Chondrocyte (in vitro differentiated cells): ENCODE measurements around the gene TIGAR. TPM values are rescaled to one million over a fixed set of nuclear protein-coding genes. Genes with fewer than 3 reads are reported as not detected.
A peak's percentile ranks its signal among the peaks of the same experiment; 100 is the strongest.

Experiments used
- DNase-seq: peaks from one replicate; pipeline ENCODE4 v3.0.0; 2021; ENCODE audit warnings: mixed read lengths, low spot score
- H3K27ac Mint-ChIP-seq: one replicate; pipeline ENCODE4 v1.8.0; 2021; ENCODE audit warnings: mild to moderate bottlenecking, moderate library complexity, mixed read lengths; ENCODE audit not compliant: unreplicated experiment
- H3K27me3 Mint-ChIP-seq: 2 replicates; pipeline ENCODE4 v1.8.0; 2021; ENCODE audit warnings: low read depth, mixed read lengths
- H3K36me3 Mint-ChIP-seq: 2 replicates; pipeline ENCODE4 v1.8.0; 2021; ENCODE audit warnings: low read depth, mixed read lengths
- H3K4me1 Mint-ChIP-seq: 2 replicates; pipeline ENCODE4 v1.8.0; 2021; ENCODE audit warnings: low read depth, mild to moderate bottlenecking, mixed read lengths
- H3K4me3 Mint-ChIP-seq: one replicate; pipeline ENCODE4 v1.8.0; 2021; ENCODE audit warnings: mild to moderate bottlenecking, moderate library complexity, mixed read lengths; ENCODE audit not compliant: unreplicated experiment
- H3K9me3 Mint-ChIP-seq: 2 replicates; pipeline ENCODE4 v1.8.0; 2021; ENCODE audit warnings: low read depth, mixed read lengths
- CTCF ChIP-seq: fragments of 200-600 bp; sonication (generic); IDR thresholded peaks from 2 replicates; pipeline ENCODE4 v1.5.0; 2021; ENCODE audit warnings: antibody characterized with exemption, mild to moderate bottlenecking, moderate library complexity
- total RNA-seq: library from RNA; stranded (reverse); gene quantifications from 3 replicates; pipeline ENCODE4 v1.2.1, GENCODE V29; 2021

The TIGAR gene
- total RNA-seq, 1 donor from 2014 or later, result 28.8 TPM

- H3K4me1 Mint-ChIP-seq, result peaks cover 7% of the 10 kb centered on the region
- H3K36me3 Mint-ChIP-seq, result peaks cover 51% of the 10 kb centered on the region
- no peak for TF ChIP-seq CTCF
- H3K27me3 Mint-ChIP-seq, result peaks cover 4% of the 10 kb centered on the region
- no peak overlapping the region for H3K4me3 Mint-ChIP-seq
- no peak overlapping the region for H3K27ac Mint-ChIP-seq
- H3K9me3 Mint-ChIP-seq, result no peaks in the 10 kb centered on the region
- DNase-seq, result no peak
These were observed 37.3 kb upstream of the TIGAR start for GRCh38 chr12:4283512-4284255.

GRCh38 chr12:4284306-4284705 is 36.7 kb upstream of the TIGAR start:
- Mint-ChIP-seq H3K4me1 (peaks cover 4% of the 10 kb centered on the region), H3K4me3 (no peak overlapping the region), H3K27ac (no peak overlapping the region), H3K36me3 (peaks cover 48% of the 10 kb centered on the region), H3K9me3 (no peaks in the 10 kb centered on the region), H3K27me3 (no peaks in the 10 kb centered on the region)
- no peak for DNase-seq
- no peak for TF ChIP-seq CTCF

GRCh38 chr12:4285070-4285469 is 35.9 kb upstream of the TIGAR start:
- peaks cover 48% of the 10 kb centered on the region for H3K36me3 Mint-ChIP-seq
- no peak for TF ChIP-seq CTCF
- no peaks in the 10 kb centered on the region for H3K27me3 Mint-ChIP-seq
- DNase-seq, result no peak
- no peaks in the 10 kb centered on the region for H3K9me3 Mint-ChIP-seq
- H3K27ac Mint-ChIP-seq, result no peak overlapping the region
- H3K4me3 Mint-ChIP-seq, result no peak overlapping the region
- H3K4me1 Mint-ChIP-seq, result peaks cover 4% of the 10 kb centered on the region

- no peak for DNase-seq
- Mint-ChIP-seq H3K36me3 (peaks cover 50% of the 10 kb centered on the region), H3K4me3 (no peak overlapping the region), H3K27ac (no peak overlapping the region), H3K9me3 (no peaks in the 10 kb centered on the region), H3K27me3 (no peaks in the 10 kb centered on the region), H3K4me1 (no peaks in the 10 kb centered on the region)
- TF ChIP-seq CTCF, result no peak
These were observed 34.8 kb upstream of the TIGAR start for GRCh38 chr12:4286228-4286627.

GRCh38 chr12:4286771-4287317 is 34.2 kb upstream of the TIGAR start:
- no peaks in the 10 kb centered on the region for H3K9me3 Mint-ChIP-seq
- no peaks in the 10 kb centered on the region for H3K4me1 Mint-ChIP-seq
- H3K36me3 Mint-ChIP-seq, result peaks cover 51% of the 10 kb centered on the region
- H3K4me3 Mint-ChIP-seq, result no peak overlapping the region
- DNase-seq, result no peak
- H3K27ac Mint-ChIP-seq, result peak overlapping the region; percentile 41
- H3K27me3 Mint-ChIP-seq, result no peaks in the 10 kb centered on the region
- TF ChIP-seq CTCF, result no peak
